CD14-positive monocyte (primary cell): Measurements from ENCODE around the gene DEFB119. TPM values are rescaled to one million over a fixed set of nuclear protein-coding genes. Genes with fewer than 3 reads are reported as not detected.

ENCODE experiments used
- DNase-seq, 3 donors: peaks; one replicate each; pipeline ENCODE4 v3.0.0-alpha.2; 2011 to 2022
- H2AFZ ChIP-seq: 2 replicates; pipeline ENCODE4 v1.6.0; 2012; ENCODE audit warnings: mild to moderate bottlenecking, low read depth, low read length, inconsistent platforms; ENCODE audit not compliant: insufficient read depth, poor library complexity, severe bottlenecking
- H3K27ac ChIP-seq, 2 donors: 1 replicate in 1 of 2; 2 replicates in 1 of 2; pipeline ENCODE4 v1.5.1; 2012 to 2013; ENCODE audit warnings: low read length in 2 of 2, control low read depth in 1 of 2, inconsistent platforms in 1 of 2, low read depth in 1 of 2, mild to moderate bottlenecking in 1 of 2
- H3K27me3 ChIP-seq, 2 donors: one replicate each; pipeline versions ENCODE4 v1.6.0 to v1.6.1; 2011 to 2013; ENCODE audit warnings: low read length in 2 of 2; ENCODE audit not compliant: control insufficient read depth in 2 of 2, insufficient read depth in 2 of 2
- H3K36me3 ChIP-seq, 2 donors: replicated peaks in 1 of 2; 1 replicate in 1 of 2; 2 replicates in 1 of 2; pipeline versions ENCODE4 v1.5.1 to v1.6.1; 2012 to 2013; ENCODE audit warnings: low read length in 2 of 2, control low read depth in 1 of 2, inconsistent platforms in 1 of 2, mild to moderate bottlenecking in 1 of 2; ENCODE audit not compliant: insufficient read depth in 2 of 2, control insufficient read depth in 1 of 2
- H3K4me1 ChIP-seq, 2 donors: 1 replicate in 1 of 2; 2 replicates in 1 of 2; pipeline versions ENCODE4 v1.5.1 to v1.6.1; 2012 to 2013; ENCODE audit warnings: low read length in 2 of 2, control low read depth in 1 of 2, inconsistent platforms in 1 of 2, mild to moderate bottlenecking in 1 of 2, moderate library complexity in 1 of 2; ENCODE audit not compliant: insufficient read depth in 2 of 2, control insufficient read depth in 1 of 2
- H3K4me2 ChIP-seq: replicated peaks from 2 replicates; pipeline ENCODE3; 2012; ENCODE audit warnings: low read length, moderate library complexity, mild to moderate bottlenecking; ENCODE audit not compliant: poor library complexity, severe bottlenecking; ENCODE audit errors: extremely low read depth
- H3K4me3 ChIP-seq, 3 experiments: fragments of 200-600 bp in 1 of 3; sonication (generic) in 1 of 3; replicated peaks in 1 of 3; 1 replicate in 2 of 3; 2 replicates in 1 of 3; pipeline ENCODE4 v1.5.1; 2011 to 2013; ENCODE audit warnings: low read length in 3 of 3, mild to moderate bottlenecking in 3 of 3, control low read depth in 2 of 3, low read depth in 2 of 3, inconsistent platforms in 1 of 3, moderate library complexity in 1 of 3
- H3K79me2 ChIP-seq: 2 replicates; pipeline ENCODE4 v1.6.0; 2012; ENCODE audit warnings: mild to moderate bottlenecking, control low read depth, inconsistent platforms, low read length, moderate library complexity; ENCODE audit not compliant: insufficient read depth
- H3K9ac ChIP-seq: 2 replicates; pipeline ENCODE4 v1.6.0; 2017; ENCODE audit warnings: low read length, mild to moderate bottlenecking; ENCODE audit not compliant: insufficient read depth, poor library complexity, severe bottlenecking
- H3K9me3 ChIP-seq, 2 donors: replicated peaks in 1 of 2; 1 replicate in 1 of 2; 2 replicates in 1 of 2; pipeline versions ENCODE4 v1.5.1 to v1.6.1; 2012 to 2013; ENCODE audit warnings: low read length in 2 of 2, control low read depth in 1 of 2; ENCODE audit not compliant: control insufficient read depth in 1 of 2, insufficient read depth in 1 of 2
- H4K20me1 ChIP-seq: 2 replicates; pipeline ENCODE4 v1.6.0; 2012; ENCODE audit warnings: mild to moderate bottlenecking, low read length, control low read depth, moderate library complexity; ENCODE audit not compliant: insufficient read depth
- H3K27ac Mint-ChIP-seq, 7 donors: one replicate each; pipeline ENCODE4 v1.8.0; 2020; ENCODE audit warnings: mild to moderate bottlenecking in 7 of 7, mixed read lengths in 7 of 7, moderate library complexity in 6 of 7, inconsistent platforms in 2 of 7
- H3K27me3 Mint-ChIP-seq, 3 donors: one replicate each; pipeline ENCODE4 v1.8.0; 2021 to 2022; ENCODE audit warnings: low read depth in 3 of 3, mild to moderate bottlenecking in 3 of 3, mixed read lengths in 3 of 3, moderate library complexity in 3 of 3, inconsistent platforms in 1 of 3
- H3K36me3 Mint-ChIP-seq, 2 donors: one replicate each; pipeline ENCODE4 v1.8.0; 2020; ENCODE audit warnings: mixed read lengths in 2 of 2, inconsistent platforms in 1 of 2, mild to moderate bottlenecking in 1 of 2
- H3K4me1 Mint-ChIP-seq: one replicate; pipeline ENCODE4 v1.8.0; 2020; ENCODE audit warnings: mild to moderate bottlenecking, mixed read lengths
- H3K4me3 Mint-ChIP-seq, 2 donors: one replicate each; pipeline ENCODE4 v1.8.0; 2020; ENCODE audit warnings: mild to moderate bottlenecking in 2 of 2, mixed read lengths in 2 of 2, moderate library complexity in 1 of 2
- H3K9me3 Mint-ChIP-seq, 7 donors: one replicate each; pipeline ENCODE4 v1.8.0; 2020 to 2022; ENCODE audit warnings: mixed read lengths in 7 of 7, mild to moderate bottlenecking in 6 of 7, moderate library complexity in 6 of 7, inconsistent platforms in 2 of 7
- CTCF ChIP-seq: fragments of 200-600 bp; IDR thresholded peaks from one replicate; pipeline ENCODE4 v1.8.0; 2022; ENCODE audit warnings: antibody characterized with exemption, mild to moderate bottlenecking
- WGBS: methylation state at CpG from one replicate; pipeline ENCODE4 v1.1.5; 2013; ENCODE audit warnings: missing lambda C conversion rate; ENCODE audit not compliant: insufficient coverage; 5-methylcytosine and 5-hydroxymethylcytosine counted together
- intact Hi-C, 2 donors: fragments of 100-400 bp; cut with micrococcal nuclease; formaldehyde crosslinking; loops; one replicate each; pipeline versions ENCODE4 v1.15.0 to v1.15.1; 2023
- polyA plus RNA-seq, 3 donors: library from polyadenylated mRNA; depleted of rRNA in 1 of 3; unstranded in 2 of 3; stranded (reverse) in 1 of 3; fragments of 300-500 nt in 2 of 3; fragments of >200 nt in 1 of 3; fragmentation: Illumina TruSeq in 2 of 3; gene quantifications; 1 replicate in 2 of 3; 2 replicates in 1 of 3; pipeline ENCODE4 v1.2.3, GENCODE V29; 2012 to 2021

Gene DEFB119
- polyA plus RNA-seq, 3 donors, result not detected

- H4K20me1 ChIP-seq, result no peaks in the 10 kb centered on the region
- no peak for TF ChIP-seq CTCF
- Mint-ChIP-seq H3K36me3 (no peaks in the 10 kb centered on the region), H3K9me3 (peaks cover 0 to 7% (median 3%) of the 10 kb centered on the region in 7 donors), H3K4me3 (no peak within 1 kb of the TSS), H3K27me3 (peaks cover 6 to 12% (median 9%) of the 10 kb centered on the region in 3 donors), H3K27ac (no peak within 1 kb of the TSS), H3K4me1 (no peaks in the 10 kb centered on the region)
- H3K4me2 ChIP-seq, result no peak within 1 kb of the TSS
- WGBS, result 40% methylated on average over 1 of the region's 3 CpGs
- H3K9ac ChIP-seq, result no peak within 1 kb of the TSS
- no peak within 1 kb of the TSS for H2AFZ ChIP-seq
- no peaks in the 10 kb centered on the region for H3K27me3 ChIP-seq
- no peak for DNase-seq
- H3K9me3 ChIP-seq, result no peaks in the 10 kb centered on the region
- no peaks in the 10 kb centered on the region for H3K4me1 ChIP-seq
- H3K27ac ChIP-seq, result no peak within 1 kb of the TSS
- intact Hi-C loops, result no loop called here
- no peaks in the 10 kb centered on the region for H3K79me2 ChIP-seq
- H3K4me3 ChIP-seq, result no peak within 1 kb of the TSS
- no peaks in the 10 kb centered on the region for H3K36me3 ChIP-seq
Measured at GRCh38 chr20:31406115-31406514, 15.7 kb upstream of the DEFB119 start, which contains the start of gene DEFB121. DEFB121 (minus strand) TSS chr20:31406215; CDS start chr20:31406152, 63 bp downstream.

- no peaks in the 10 kb centered on the region for H3K36me3 ChIP-seq
- no peak overlapping the region for H3K9ac ChIP-seq
- Mint-ChIP-seq H3K9me3 (peaks cover 0 to 5% (median 2%) of the 10 kb centered on the region in 7 donors), H3K4me3 (no peak overlapping the region), H3K27ac (no peak overlapping the region), H3K36me3 (no peaks in the 10 kb centered on the region), H3K4me1 (no peaks in the 10 kb centered on the region), H3K27me3 (peaks cover 5 to 13% (median 9%) of the 10 kb centered on the region in 3 donors)
- no peak overlapping the region for H2AFZ ChIP-seq
- H3K9me3 ChIP-seq, result no peaks in the 10 kb centered on the region
- no peak overlapping the region for H3K4me3 ChIP-seq
- intact Hi-C loops, result no loop called here
- H4K20me1 ChIP-seq, result no peaks in the 10 kb centered on the region
- no peak for DNase-seq
- no peaks in the 10 kb centered on the region for H3K27me3 ChIP-seq
- WGBS, result 71% methylated on average over 1 of the region's 1 CpG
- H3K4me1 ChIP-seq, result no peaks in the 10 kb centered on the region
- no peaks in the 10 kb centered on the region for H3K79me2 ChIP-seq
- H3K4me2 ChIP-seq, result no peak overlapping the region
- no peak for TF ChIP-seq CTCF
- no peak overlapping the region for H3K27ac ChIP-seq
Measured at GRCh38 chr20:31403886-31404285, 13.5 kb upstream of the DEFB119 start.
